ENCODE results near the gene SETBP1.

Gene SETBP1

DNA sequence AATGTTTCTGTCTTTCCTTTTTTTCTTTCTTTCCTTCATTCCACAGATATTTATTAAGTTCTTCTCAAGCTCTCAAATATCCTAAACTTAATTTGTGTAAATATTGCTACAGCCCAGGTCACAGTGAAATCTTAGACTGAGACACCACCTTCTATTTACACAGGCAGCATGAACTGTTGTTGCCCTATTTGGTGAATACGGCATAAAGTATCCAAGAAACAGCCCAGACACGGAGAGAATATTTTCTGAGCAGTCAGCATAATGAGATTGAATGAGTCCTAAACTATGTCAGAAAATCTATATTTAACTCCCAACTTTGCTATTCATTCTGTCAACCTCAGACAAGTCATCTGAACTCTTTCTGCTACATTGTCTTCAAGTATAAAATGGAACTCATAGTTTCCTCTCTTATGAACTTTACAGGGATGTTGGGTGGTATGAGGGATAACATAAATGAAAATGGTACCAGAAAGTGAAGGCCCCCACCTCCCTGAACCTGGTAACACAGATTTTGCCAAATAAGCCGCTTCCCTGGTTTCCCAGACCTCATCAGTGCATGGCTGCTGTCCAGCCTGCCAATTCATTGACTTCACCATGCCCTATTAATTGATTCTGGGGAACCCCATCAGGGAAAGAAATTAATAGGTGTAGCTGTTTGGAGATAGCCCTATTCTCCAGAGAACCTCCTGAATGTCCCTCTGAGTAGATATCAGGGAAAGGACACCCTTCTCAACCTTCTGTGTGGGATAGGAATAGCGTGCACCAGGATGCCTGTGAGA, 235.9 kb downstream of the SETBP1 start:
- no peak for DNase-seq

DNA sequence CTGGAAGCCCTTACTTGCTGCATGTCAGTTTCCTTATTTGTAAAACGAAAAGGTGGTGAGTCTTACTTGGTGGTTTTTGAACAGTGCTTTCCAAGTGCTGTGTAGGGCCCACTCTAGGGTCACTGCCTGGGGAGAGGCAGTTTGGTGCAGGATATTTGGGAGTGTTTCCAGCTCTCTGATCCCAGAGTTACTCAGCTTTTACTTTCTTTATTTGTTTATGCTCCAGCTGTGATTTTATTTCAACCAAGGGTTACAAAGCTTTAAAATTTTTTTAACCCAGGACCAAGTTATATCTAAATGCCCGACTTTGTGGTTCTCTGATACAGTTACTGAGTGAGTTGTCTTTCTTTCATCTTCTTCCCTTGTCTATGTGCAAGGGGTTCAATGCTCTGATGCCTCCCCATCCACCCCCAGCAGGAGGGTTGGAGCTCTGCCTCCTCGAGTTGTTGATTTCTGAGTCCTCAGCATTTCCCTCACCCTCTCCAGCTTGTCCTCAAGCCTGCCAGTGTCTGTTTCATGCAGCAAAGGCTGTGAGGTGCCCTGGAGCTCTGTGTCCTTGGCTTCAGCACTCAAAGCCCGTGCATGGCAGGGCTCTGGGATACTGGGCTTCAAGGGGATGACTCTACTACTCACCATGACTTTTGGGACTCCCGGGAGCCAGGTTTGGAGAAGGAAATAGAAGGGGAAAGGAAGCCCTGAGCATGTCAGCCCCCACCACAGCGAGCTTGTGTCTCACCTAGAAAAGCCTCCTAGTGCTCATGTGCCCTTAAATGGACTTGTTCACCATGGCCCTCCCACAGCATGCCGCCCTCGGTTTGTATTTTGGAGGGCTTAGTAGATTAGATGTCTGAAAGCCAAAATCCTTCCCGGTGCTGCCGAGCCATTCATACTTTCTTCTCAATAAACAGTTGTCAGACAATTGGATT, 236.8 kb downstream of the SETBP1 start:
- DNase-seq = no peak

- DNase-seq = no peak
These were observed 237.4 kb downstream of the SETBP1 start for GRCh38 chr18:44918142-44918476.

GRCh38 chr18:44920441-44920840, 239.8 kb downstream of the SETBP1 start:
- no peak for DNase-seq

GRCh38 chr18:44921974-44922373, 241.3 kb downstream of the SETBP1 start:
- no peak for DNase-seq

- no peak for DNase-seq
These were observed 242.3 kb downstream of the SETBP1 start for GRCh38 chr18:44922968-44923367.

DNA sequence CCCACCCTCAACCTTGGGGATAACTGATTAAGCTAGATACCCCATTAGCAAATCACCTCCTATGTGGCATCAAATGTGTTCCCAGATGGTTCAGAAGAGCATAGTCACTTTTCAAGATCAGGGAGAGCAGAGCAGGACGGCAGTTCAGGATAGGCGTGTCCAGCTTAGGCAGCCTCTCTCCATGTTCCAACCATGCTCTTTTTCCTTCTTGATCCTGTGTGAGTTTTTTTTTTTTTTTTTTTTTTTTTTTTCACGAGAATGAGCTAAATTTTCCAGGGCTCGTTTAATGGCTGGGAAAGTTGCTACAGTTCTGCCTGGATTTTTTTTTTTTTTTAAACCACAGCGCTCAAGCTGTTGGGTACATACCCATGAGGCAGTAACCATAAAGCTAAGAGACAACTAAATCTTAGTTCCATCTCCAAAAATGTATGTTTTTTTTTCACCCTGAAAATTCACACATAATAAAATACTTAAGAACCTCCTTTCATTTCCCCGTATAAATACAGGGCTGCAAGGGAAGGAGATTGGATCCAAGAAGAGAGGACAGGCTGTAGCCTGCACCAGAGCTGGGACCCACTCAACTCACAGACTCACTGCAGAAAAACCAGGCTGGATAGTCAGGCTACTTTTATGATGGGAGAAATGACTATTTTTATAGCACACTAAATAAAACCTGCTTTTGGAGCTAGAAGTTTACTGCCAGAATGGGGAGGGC, 244.3 kb downstream of the SETBP1 start:
- DNase-seq = no peak

DNA sequence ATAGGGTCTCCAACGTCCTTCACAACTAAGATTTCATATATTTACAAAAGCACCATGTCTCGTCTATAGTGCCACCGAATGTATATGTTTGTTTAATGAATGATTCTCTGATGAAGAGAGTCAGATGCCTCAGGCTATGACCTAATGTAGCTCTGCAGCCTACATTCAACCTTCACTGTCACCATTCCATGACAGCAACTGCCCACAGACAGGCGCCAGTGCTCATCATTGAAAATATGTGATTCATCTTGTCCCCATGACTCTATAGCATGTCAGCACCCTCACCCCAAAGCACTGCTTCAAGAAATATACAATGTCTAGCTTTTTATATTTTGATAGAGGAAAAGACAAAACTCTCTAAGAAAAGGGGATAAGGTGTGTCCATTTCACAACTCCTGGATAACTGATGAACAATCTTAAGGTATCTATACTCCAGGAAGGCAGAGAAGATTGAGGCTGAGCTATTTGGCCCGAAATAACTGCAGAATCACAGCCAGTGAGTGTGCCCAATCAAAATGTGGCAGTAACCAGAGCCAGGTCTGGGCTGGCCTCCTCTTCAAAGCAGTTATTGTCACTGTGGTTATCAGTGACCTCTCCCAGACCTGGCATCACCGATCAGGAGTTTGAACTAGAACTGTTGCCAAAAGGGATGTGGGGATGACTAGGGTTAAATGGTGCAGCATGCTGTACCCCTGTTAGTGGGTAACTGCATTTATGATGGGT, 246.6 kb downstream of the SETBP1 start:
- no peak for DNase-seq

DNA sequence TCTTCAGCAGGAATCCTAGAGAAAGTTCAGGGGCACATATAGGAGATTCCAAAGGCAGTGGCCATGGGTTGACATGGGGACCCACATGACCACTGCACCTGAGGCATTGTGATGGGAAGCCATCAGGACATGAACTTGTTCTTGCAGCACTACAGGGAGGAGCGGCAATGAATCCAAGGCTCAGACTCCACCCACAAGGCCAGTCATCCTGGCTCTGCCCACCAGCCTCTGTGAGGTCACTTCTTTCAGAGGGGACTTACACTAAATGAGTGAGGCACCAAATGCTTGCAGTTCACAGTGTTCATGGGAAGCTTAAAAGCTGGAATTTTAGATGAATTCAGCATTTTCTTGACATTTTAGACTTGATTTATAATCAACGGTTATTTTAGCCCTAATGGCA, 254.2 kb downstream of the SETBP1 start:
- DNase-seq = no peak

DNA sequence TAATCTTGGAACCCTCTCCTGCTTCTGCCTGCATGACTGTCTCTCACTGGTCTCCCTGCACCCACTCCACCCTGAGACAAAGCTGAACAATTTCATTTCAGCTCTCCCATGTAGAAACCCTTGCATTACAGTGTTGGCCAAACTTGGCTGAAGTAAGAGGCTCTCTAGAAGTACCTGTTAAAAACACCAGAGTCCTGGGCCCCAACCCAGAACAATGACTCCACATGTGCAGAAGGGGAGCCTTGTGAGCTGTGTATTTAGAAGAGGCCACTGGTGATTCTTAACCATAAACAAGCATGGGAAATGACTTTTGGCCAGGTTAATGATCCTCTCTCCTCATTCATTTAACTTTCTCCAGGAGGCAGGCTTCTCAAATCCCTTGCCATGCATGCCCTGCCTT, 254.8 kb downstream of the SETBP1 start:
- no peak for DNase-seq

DNA sequence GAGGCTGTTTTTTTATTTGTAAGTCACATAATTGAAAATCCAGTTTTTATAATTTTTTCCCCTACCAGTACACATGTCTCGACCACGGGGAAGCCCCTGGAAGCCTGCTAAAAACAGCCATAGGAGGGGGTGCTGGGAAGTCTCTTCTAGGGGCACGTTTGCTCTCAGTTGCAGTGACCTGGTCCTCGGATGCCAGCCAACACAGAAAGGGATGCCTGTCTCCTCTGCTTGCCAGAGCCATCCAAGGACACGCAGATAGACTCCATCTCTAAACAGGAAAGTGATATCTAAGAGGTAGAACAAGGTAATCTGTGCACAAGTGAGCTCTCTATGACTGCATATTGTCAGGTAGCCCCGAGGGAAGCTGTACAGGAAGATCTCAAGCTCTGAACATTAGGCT, 255.8 kb downstream of the SETBP1 start:
- DNase-seq = no peak

DNA sequence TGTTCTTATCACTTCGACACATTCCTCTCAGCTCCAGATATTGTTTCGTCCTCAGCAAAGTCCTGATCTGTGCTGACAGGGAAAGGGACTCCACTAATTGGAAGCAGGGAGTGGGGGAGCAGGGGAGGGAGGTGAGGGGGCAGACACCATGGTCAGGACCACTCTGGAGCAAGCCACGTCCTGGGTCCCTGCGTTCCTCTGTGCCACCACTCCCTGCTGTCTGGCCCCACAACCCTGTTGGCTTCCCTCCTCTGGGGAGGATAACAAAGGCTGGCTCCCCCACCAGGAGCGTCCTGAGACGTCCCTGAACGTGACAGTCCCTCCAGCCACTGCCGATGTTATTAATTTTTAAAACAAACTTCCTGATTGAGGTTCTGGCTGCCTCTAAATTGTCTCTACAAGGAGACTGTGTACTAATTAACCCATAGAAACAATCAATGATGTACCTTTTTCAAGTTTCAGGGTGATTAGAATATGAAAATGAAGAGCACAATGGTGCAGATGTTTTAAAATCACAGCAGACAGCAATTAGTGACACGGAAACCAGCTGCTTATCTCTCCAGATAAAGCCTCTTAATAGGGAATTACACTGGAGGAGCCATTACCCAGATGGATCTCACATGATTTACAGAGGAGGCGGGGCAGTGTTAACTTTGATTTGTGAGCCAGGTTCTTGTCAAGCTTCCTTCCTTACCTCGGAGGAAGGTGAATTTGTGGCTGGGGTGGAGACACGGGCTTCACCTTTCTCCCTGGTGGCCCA, 257.5 kb downstream of the SETBP1 start:
- no peak for DNase-seq

- no peak for DNase-seq
These were observed 258.3 kb downstream of the SETBP1 start for GRCh38 chr18:44938720-44939665.

- no peak for DNase-seq
These were observed 260.8 kb downstream of the SETBP1 start for GRCh38 chr18:44941516-44941915.

GRCh38 chr18:44942073-44942472, 261.4 kb downstream of the SETBP1 start:
- no peak for DNase-seq

GRCh38 chr18:44943311-44943881, 262.7 kb downstream of the SETBP1 start:
- DNase-seq = no peak

GRCh38 chr18:44944461-44944860, 263.8 kb downstream of the SETBP1 start:
- no peak for DNase-seq

DNA sequence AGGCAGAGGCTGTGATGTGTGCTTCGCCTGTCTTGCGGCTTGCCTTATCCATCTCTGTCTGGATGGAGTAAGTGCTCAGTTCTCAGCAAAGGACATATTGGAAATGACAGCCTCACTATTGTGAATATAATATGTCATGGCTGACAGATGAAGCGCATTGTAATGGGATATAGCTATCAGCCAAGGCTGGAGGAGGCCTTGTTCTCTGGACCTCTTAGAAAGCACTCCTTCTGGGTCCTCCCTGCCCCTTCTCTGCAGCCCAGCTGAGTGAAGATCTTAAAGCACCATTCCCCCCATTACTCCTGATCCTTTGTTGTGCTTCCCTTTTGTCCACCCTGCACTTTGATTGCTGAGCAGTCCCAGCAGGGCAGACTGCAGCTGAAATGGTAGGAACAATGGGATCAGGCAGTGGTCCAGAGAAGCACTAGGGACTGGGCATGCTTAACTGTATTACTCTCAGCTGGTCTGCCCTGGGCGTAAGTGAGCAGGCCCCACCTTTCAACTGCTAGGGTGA, 265.3 kb downstream of the SETBP1 start:
- DNase-seq = no peak

GRCh38 chr18:44946529-44947113, 265.9 kb downstream of the SETBP1 start:
- no peak for DNase-seq

- DNase-seq = no peak
These were observed 269.3 kb downstream of the SETBP1 start for GRCh38 chr18:44949967-44950366.
